Thoracic aorta (tissue), 2 donors: ENCODE data around the gene CFAP58. TPM values are rescaled to one million over a fixed set of nuclear protein-coding genes. Genes with fewer than 3 reads are reported as not detected.
A peak's percentile ranks its signal among the peaks of the same experiment; 100 is the strongest.

ENCODE experiments used
- ATAC-seq: fragments of 150-250 bp; one replicate; pipeline ENCODE4 v1.8.0; 2017; ENCODE audit warnings: low read depth; ENCODE audit not compliant: insufficient number of reproducible peaks, low FRiP score
- DNase-seq: peaks from one replicate; pipeline ENCODE4 v3.0.0-alpha.2; 2020; ENCODE audit warnings: low spot score
- H3K27ac ChIP-seq, 2 donors: fragments of 200-600 bp; sonication (generic); 1 replicate in 1 of 2; 2 replicates in 1 of 2; pipeline ENCODE4 v1.5.1; 2016; ENCODE audit warnings: mild to moderate bottlenecking in 2 of 2, moderate library complexity in 2 of 2
- H3K27me3 ChIP-seq: fragments of 200-600 bp; sonication (generic); replicated peaks from 2 replicates; pipeline ENCODE4 v1.6.0; 2016; ENCODE audit warnings: mild to moderate bottlenecking; ENCODE audit not compliant: insufficient read depth
- H3K36me3 ChIP-seq: fragments of 200-600 bp; sonication (generic); one replicate; pipeline ENCODE4 v1.5.1; 2016
- H3K4me1 ChIP-seq, 2 donors: fragments of 200-600 bp; sonication (generic); 1 replicate in 1 of 2; 2 replicates in 1 of 2; pipeline versions ENCODE4 v1.5.1 to v1.6.0; 2016; ENCODE audit warnings: low read depth in 2 of 2, mild to moderate bottlenecking in 1 of 2; ENCODE audit not compliant: control insufficient read depth in 1 of 2
- H3K4me3 ChIP-seq: fragments of 200-600 bp; sonication (generic); 2 replicates; pipeline ENCODE4 v1.5.1; 2016; ENCODE audit warnings: mild to moderate bottlenecking
- H3K9me3 ChIP-seq: fragments of 200-600 bp; sonication (generic); 2 replicates; pipeline ENCODE4 v1.5.1; 2016
- total RNA-seq, 2 donors: library from RNA; depleted of rRNA; stranded (reverse); fragments of >200 nt; gene quantifications; one replicate each; pipeline versions ENCODE4 v1.1.0 to v1.2.3, GENCODE V29; 2016
- TF ChIP-seq, protein P1 (sequence below): fragments of 200-600 bp; sonication (generic); IDR thresholded peaks from one replicate; pipeline ENCODE4 v1.5.1; 2019; ENCODE audit warnings: antibody characterized with exemption

Gene CFAP58
- total RNA-seq, 2 donors from 2014 or later = 0.35 to 0.68 TPM

DNA sequence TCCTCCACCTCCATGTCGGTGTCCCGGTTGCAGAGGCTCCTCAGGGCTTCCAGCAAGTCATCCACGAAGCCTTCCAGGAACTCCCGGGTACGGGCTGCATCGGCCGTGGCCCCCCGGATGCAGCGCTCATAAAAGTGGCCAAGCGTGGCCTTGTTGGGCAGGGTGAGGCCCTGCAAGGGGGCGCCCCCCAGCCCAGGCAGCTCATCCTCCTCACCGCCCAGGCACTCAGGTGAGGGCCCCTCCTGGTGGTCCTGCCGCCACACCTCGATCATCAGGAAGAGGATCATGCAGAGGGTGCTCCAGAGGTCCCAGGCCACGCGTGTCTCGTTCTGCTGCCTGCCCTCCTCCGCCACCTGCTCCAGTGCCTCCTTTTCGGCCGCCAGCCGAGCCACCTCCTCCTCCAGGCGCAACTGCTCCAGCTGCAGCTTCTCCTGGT lies 38.1 kb upstream of the CFAP58 start:
- Histone ChIP-seq H3K27ac (no peak overlapping the region), H3K27me3 (no peaks in the 10 kb centered on the region), H3K36me3 (peaks cover 39% of the 10 kb centered on the region), H3K4me1 (peaks cover 34 to 58% of the 10 kb centered on the region in 2 donors), H3K4me3 (no peak overlapping the region), H3K9me3 (no peaks in the 10 kb centered on the region)
- DNase-seq (no peak), ATAC-seq (no peak)
- TF ChIP-seq, protein P1, sequence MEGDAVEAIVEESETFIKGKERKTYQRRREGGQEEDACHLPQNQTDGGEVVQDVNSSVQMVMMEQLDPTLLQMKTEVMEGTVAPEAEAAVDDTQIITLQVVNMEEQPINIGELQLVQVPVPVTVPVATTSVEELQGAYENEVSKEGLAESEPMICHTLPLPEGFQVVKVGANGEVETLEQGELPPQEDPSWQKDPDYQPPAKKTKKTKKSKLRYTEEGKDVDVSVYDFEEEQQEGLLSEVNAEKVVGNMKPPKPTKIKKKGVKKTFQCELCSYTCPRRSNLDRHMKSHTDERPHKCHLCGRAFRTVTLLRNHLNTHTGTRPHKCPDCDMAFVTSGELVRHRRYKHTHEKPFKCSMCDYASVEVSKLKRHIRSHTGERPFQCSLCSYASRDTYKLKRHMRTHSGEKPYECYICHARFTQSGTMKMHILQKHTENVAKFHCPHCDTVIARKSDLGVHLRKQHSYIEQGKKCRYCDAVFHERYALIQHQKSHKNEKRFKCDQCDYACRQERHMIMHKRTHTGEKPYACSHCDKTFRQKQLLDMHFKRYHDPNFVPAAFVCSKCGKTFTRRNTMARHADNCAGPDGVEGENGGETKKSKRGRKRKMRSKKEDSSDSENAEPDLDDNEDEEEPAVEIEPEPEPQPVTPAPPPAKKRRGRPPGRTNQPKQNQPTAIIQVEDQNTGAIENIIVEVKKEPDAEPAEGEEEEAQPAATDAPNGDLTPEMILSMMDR = no peak

DNA sequence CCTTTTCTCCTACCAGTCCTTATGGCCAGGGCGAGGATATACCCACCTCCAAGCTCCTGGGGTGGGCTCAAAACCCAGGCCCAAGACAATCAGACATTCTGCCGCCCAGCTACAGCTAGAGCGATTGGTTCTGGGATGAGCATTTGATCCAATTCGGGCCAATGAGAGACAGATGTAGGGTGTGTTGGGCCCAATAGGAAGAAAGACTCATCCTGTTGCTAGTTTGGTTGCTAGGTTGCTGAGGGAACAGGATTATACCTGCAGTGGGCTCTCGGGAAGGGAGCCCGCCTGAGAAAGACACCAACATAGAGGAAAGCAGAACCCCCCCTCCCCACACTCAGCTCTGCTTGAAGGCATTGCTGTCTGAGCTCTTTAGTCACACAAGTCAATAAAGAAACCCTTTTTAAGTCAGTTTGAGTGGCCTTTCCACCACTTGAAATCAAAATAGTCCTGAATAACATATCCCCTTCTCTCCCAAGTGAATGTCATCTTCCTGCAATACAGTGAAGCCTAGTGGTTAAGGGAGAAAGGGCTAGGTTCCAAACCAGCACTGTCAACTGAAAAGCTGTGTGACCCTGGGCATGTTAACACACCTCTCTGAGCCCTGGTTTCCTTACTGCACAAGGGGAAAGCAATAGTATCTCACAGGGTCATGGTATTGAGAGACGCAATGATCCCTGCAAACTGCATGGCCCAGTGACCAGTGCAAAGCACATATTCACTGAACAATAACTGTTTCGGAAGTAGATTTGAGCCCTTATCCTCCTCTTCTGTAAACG lies 37.1 kb upstream of the CFAP58 start:
- Histone ChIP-seq H3K27ac (peak overlapping the region in 1 of 2 donors; percentile 3), H3K27me3 (no peaks in the 10 kb centered on the region), H3K36me3 (peaks cover 39% of the 10 kb centered on the region), H3K9me3 (no peaks in the 10 kb centered on the region), H3K4me3 (no peak overlapping the region), H3K4me1 (peaks cover 40 to 58% of the 10 kb centered on the region in 2 donors)
- DNase-seq = no peak
- no peak for ATAC-seq
- TF ChIP-seq, protein P1 = no peak

- Histone ChIP-seq H3K36me3 (peaks cover 37% of the 10 kb centered on the region), H3K27ac (peak overlapping the region in 1 of 2 donors; percentile 3), H3K27me3 (no peaks in the 10 kb centered on the region), H3K9me3 (no peaks in the 10 kb centered on the region), H3K4me1 (peaks cover 48 to 58% of the 10 kb centered on the region in 2 donors), H3K4me3 (no peak overlapping the region)
- TF ChIP-seq, protein P1 = no peak
- no peak for DNase-seq
- ATAC-seq = no peak
Observed at GRCh38 chr10:104317269-104317710, 36.3 kb upstream of the CFAP58 start.

DNA sequence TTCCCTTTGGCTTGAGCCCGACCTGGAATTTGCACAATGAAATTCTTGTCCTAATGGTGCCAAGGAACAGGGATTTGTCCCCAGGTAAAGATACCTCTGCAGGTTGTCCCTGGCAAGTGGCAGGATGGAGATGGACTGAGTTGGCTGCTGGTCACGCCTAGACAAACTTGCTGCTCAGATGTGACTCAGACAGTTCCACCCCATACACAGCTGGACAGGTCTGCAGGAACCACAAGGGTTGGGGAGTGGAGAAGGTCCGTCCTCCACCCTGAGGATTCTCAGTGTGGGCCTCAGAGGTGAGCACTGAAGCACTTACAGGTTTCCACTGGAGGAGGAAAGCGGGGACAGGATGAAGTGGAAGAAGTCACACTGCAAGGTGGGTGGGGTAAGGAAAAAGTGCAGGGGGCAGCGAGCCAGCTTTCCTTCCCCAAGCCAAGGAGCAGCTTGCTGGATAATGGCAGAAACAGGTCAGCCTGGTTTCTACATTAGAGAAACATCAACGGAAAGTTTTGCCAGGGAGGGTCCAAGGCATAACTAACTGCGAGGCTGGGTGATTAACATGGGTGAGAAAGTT lies 35.8 kb upstream of the CFAP58 start:
- no peaks in the 10 kb centered on the region for H3K9me3 ChIP-seq
- peak overlapping the region in 1 of 2 donors; percentile 3 for H3K27ac ChIP-seq
- peaks cover 53 to 63% of the 10 kb centered on the region in 2 donors for H3K4me1 ChIP-seq
- H3K4me3 ChIP-seq = no peak overlapping the region
- DNase-seq (no peak), ATAC-seq (no peak)
- H3K36me3 ChIP-seq = peaks cover 31% of the 10 kb centered on the region
- TF ChIP-seq, protein P1 = no peak
- no peaks in the 10 kb centered on the region for H3K27me3 ChIP-seq

GRCh38 chr10:104318326-104318725 lies 35.3 kb upstream of the CFAP58 start:
- Histone ChIP-seq H3K27ac (no peak overlapping the region), H3K4me3 (no peak overlapping the region), H3K27me3 (no peaks in the 10 kb centered on the region), H3K9me3 (no peaks in the 10 kb centered on the region), H3K4me1 (peaks cover 58 to 68% of the 10 kb centered on the region in 2 donors), H3K36me3 (peaks cover 26% of the 10 kb centered on the region)
- no peak for DNase-seq
- ATAC-seq = no peak
- TF ChIP-seq, protein P1 = no peak
